NB4 (cell line): ENCODE measurements around the gene SMPDL3A.

ENCODE experiments used
- DNase-seq: peaks from one replicate; pipeline ENCODE4 v3.0.0; 2010; ENCODE audit warnings: low read depth
- H3K4me3 ChIP-seq: one replicate; pipeline ENCODE4 v1.5.1; 2011; ENCODE audit warnings: mild to moderate bottlenecking, low read depth, low read length, moderate library complexity
- MAX ChIP-seq: IDR thresholded peaks from 2 replicates; pipeline ENCODE4 v1.6.1; 2011; ENCODE audit warnings: low read depth, low read length
- MYC ChIP-seq: IDR thresholded peaks from 2 replicates; pipeline ENCODE4 v1.6.1; 2011; ENCODE audit warnings: low read depth, low read length
- POLR2A ChIP-seq: IDR thresholded peaks from 2 replicates; pipeline ENCODE4 v1.6.1; 2011; ENCODE audit warnings: mild to moderate bottlenecking; ENCODE audit not compliant: insufficient read length; ENCODE audit errors: extremely low read depth
- TF ChIP-seq, protein P1 (sequence below): IDR thresholded peaks from one replicate; pipeline ENCODE4 v1.5.1; 2012; ENCODE audit warnings: low read depth, low read length

SMPDL3A gene

GRCh38 chr6:122797537-122797936, 8.5 kb downstream of the SMPDL3A start:
- DNase-seq = no peak
- no peak for TF ChIP-seq MYC
- no peak for TF ChIP-seq POLR2A
- TF ChIP-seq MAX = no peak
- TF ChIP-seq, protein P1, sequence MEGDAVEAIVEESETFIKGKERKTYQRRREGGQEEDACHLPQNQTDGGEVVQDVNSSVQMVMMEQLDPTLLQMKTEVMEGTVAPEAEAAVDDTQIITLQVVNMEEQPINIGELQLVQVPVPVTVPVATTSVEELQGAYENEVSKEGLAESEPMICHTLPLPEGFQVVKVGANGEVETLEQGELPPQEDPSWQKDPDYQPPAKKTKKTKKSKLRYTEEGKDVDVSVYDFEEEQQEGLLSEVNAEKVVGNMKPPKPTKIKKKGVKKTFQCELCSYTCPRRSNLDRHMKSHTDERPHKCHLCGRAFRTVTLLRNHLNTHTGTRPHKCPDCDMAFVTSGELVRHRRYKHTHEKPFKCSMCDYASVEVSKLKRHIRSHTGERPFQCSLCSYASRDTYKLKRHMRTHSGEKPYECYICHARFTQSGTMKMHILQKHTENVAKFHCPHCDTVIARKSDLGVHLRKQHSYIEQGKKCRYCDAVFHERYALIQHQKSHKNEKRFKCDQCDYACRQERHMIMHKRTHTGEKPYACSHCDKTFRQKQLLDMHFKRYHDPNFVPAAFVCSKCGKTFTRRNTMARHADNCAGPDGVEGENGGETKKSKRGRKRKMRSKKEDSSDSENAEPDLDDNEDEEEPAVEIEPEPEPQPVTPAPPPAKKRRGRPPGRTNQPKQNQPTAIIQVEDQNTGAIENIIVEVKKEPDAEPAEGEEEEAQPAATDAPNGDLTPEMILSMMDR = no peak
- no peak overlapping the region for H3K4me3 ChIP-seq

- DNase-seq = no peak
- no peak for TF ChIP-seq MYC
- TF ChIP-seq, protein P1 = no peak
- TF ChIP-seq MAX = no peak
- no peak for TF ChIP-seq POLR2A
- H3K4me3 ChIP-seq = no peak overlapping the region
Measured at GRCh38 chr6:122798099-122798641, 9.1 kb downstream of the SMPDL3A start.

GRCh38 chr6:122799140-122799745, 10.2 kb downstream of the SMPDL3A start:
- DNase-seq = no peak
- H3K4me3 ChIP-seq = no peak overlapping the region
- TF ChIP-seq MYC = no peak
- TF ChIP-seq MAX = no peak
- TF ChIP-seq, protein P1 = no peak
- TF ChIP-seq POLR2A = no peak

GRCh38 chr6:122799916-122800686, 11.0 kb downstream of the SMPDL3A start:
- DNase-seq = no peak
- no peak overlapping the region for H3K4me3 ChIP-seq
- TF ChIP-seq, protein P1 = no peak
- TF ChIP-seq MYC (no peak), MAX (no peak), POLR2A (no peak)

DNA sequence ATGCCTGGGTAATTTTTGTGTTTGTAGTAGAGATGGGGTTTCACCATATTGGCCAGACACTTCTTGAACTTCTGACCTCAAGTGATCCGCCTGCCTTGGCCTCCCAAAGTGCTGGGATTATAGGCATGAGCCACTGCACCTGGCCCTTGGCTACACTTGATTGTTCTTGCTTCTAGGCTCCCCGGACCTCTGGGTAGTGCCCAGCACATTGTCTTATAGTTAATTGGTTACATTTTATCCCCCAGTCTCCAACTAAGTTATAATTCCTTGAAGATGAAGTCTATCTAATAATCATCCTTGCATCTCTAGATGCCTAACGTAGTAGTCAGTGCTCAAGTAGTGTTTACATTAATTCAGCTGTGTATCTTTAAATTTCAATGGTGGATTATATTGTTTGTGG, 11.8 kb downstream of the SMPDL3A start:
- no peak for DNase-seq
- TF ChIP-seq MYC (no peak), MAX (no peak), POLR2A (no peak)
- TF ChIP-seq, protein P1 = no peak

More for the DNA sequence above, 11.8 kb downstream of the SMPDL3A start:
- no peak overlapping the region for H3K4me3 ChIP-seq
